Large intestine (tissue), 3 donors: ENCODE measurements around the gene TCL1B. TPM values are rescaled to one million over a fixed set of nuclear protein-coding genes. Genes with fewer than 3 reads are reported as not detected.
A peak's percentile ranks its signal among the peaks of the same experiment; 100 is the strongest.

Source experiments
- DNase-seq, 2 donors: peaks; one replicate each; pipeline versions ENCODE4 v3.0.0 to v3.0.0-alpha.2; 2013
- H3K27ac ChIP-seq: one replicate; pipeline ENCODE4 v1.5.1; 2013; ENCODE audit warnings: low read length
- H3K27me3 ChIP-seq: 2 replicates; pipeline ENCODE4 v1.6.1; 2013; ENCODE audit warnings: low read length; ENCODE audit not compliant: control insufficient read depth, insufficient read depth
- H3K36me3 ChIP-seq: 2 replicates; pipeline ENCODE4 v1.6.1; 2013; ENCODE audit warnings: low read length; ENCODE audit not compliant: control insufficient read depth, insufficient read depth
- H3K4me1 ChIP-seq: one replicate; pipeline ENCODE4 v1.6.1; 2013; ENCODE audit warnings: low read length; ENCODE audit not compliant: control insufficient read depth, insufficient read depth
- H3K4me3 ChIP-seq: one replicate; pipeline ENCODE4 v1.5.1; 2013; ENCODE audit warnings: low read length
- H3K9me3 ChIP-seq: one replicate; pipeline ENCODE4 v1.6.1; 2013; ENCODE audit warnings: mild to moderate bottlenecking, low read depth, low read length, moderate library complexity; ENCODE audit not compliant: control insufficient read depth
- WGBS: methylation state at CpG from one replicate; pipeline ENCODE4 v1.1.5; 2013; ENCODE audit warnings: low lambda C conversion rate; ENCODE audit not compliant: insufficient coverage; 5-methylcytosine and 5-hydroxymethylcytosine counted together
- polyA plus RNA-seq: library from polyadenylated mRNA; unstranded; fragments of 120-200 nt; gene quantifications from one replicate; pipeline ENCODE4 v1.2.1, GENCODE V29; 2013

The TCL1B gene
- polyA plus RNA-seq, 1 donor = 0.03 TPM

DNA sequence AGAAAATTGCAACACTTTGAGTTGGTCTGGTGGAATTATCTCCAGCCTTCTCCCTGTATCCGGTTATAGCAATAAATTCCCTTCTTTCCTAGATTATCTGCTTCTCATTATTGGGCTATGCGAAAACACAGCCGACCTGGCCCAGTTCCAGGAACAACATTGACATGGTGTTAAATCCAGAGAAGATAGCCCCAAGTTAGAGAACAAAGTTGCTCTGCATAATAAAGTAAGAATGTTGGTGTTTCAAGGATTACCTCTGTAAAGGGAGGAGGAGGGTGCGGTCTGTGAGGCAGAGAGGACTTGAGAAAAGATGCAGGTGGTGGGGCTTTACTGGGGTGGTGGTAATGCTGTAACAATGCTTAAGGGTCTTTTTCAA, 15.6 kb downstream of the TCL1B start:
- Histone ChIP-seq H3K27ac (no peak overlapping the region), H3K36me3 (no peaks in the 10 kb centered on the region), H3K9me3 (no peaks in the 10 kb centered on the region), H3K4me1 (no peaks in the 10 kb centered on the region), H3K27me3 (peaks cover 4% of the 10 kb centered on the region), H3K4me3 (no peak overlapping the region)
- 17% methylated on average over 1 of the region's 4 CpGs for WGBS
- DNase-seq = no peak

DNA sequence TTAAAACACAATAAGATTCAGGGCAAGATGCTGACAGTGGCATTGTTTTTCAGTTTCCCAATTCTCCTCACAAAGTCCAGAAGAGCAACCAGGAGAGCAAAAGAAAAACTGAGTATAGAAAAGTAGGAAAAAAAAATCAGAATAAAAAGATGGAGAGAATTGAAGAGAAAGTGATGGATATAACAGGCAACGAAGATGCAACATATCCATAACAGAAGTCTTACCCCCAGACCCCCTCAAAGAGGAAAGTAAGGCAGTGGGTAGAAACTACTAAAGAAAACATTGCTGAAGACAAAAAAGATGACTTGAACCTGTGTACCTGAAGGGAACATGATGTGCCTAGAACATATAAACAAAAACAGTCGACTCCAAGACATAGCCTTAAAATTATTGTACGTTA, 17.1 kb downstream of the TCL1B start:
- Histone ChIP-seq H3K4me1 (no peaks in the 10 kb centered on the region), H3K4me3 (no peak overlapping the region), H3K27ac (no peak overlapping the region), H3K9me3 (no peaks in the 10 kb centered on the region), H3K27me3 (peaks cover 4% of the 10 kb centered on the region), H3K36me3 (no peaks in the 10 kb centered on the region)
- WGBS = 85% methylated on average over 3 of the region's 3 CpGs
- DNase-seq = no peak

DNA sequence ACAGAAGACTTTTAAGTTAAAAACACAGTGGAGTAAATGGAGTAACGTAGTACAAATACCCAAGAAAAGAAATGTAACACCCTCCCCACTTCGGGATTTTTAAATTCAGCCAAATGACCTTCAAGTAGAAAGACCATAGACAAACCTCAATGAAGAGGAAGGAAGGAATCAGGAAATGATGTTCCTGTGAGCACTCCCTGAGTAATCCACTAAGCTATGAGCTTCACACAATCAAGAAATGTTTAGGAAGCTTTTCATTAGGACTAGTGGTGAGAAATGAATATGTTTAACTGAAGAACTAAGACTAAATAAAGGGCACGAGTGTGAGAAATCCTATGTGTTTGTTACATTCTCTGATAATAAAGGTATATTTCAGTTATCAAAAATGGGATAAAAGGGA, 17.6 kb downstream of the TCL1B start:
- 75% methylated on average over 1 of the region's 3 CpGs for WGBS

DNA sequence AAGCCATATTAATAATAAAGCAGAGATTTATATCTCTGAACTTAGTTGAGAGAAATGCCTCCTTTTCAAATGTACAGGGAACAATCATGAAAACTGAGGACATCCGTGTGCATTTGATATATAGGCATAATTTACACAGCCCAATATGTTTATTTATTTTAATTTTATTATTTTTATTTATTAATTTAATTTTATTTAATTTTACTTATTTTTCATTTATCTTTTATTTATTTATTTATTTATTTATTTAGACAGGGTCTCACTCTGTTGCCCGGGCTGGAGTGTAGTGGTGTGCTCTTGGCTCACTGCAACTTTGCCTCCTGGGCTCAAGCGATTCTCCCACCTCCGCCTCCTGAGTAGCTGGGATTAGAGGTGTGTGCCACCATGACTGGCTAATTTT, 19.3 kb downstream of the TCL1B start:
- 92% methylated on average over 2 of the region's 4 CpGs for WGBS
- no peaks in the 10 kb centered on the region for H3K36me3 ChIP-seq
- H3K4me3 ChIP-seq = no peak overlapping the region
- H3K9me3 ChIP-seq = no peaks in the 10 kb centered on the region
- no peaks in the 10 kb centered on the region for H3K4me1 ChIP-seq
- H3K27ac ChIP-seq = no peak overlapping the region
- no peak for DNase-seq
- H3K27me3 ChIP-seq = peaks cover 4% of the 10 kb centered on the region

More for the DNA sequence above, 17.6 kb downstream of the TCL1B start:
- H3K27ac ChIP-seq = no peak overlapping the region
- no peaks in the 10 kb centered on the region for H3K9me3 ChIP-seq
- H3K4me1 ChIP-seq = no peaks in the 10 kb centered on the region
- peaks cover 4% of the 10 kb centered on the region for H3K27me3 ChIP-seq
- DNase-seq = no peak
- H3K36me3 ChIP-seq = no peaks in the 10 kb centered on the region
- no peak overlapping the region for H3K4me3 ChIP-seq

DNA sequence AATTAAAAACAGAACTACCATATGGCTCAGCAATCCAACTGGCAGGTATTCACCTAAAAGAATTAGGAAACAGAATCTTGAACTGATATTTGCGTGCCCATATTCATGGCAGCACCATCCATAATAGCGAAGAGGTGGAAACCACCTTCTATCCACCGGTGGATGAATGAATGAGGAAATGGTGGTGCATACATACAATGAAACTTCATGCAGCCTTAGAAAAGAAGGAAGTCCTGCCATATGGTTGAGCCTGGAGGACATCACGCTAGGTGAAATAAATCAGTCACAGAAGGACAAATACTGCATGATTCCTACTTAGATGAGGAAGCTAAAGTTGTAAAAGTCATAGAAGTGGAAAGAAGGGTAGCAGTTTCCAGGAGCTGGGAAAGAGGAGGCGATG, 21.1 kb downstream of the TCL1B start:
- Histone ChIP-seq H3K36me3 (no peaks in the 10 kb centered on the region), H3K4me3 (no peak overlapping the region), H3K27me3 (peaks cover 2% of the 10 kb centered on the region), H3K4me1 (no peaks in the 10 kb centered on the region), H3K27ac (no peak overlapping the region), H3K9me3 (no peaks in the 10 kb centered on the region)
- DNase-seq = no peak
- whole genome bisulfite sequencing = 76% methylated on average over 2 of the region's 5 CpGs

DNA sequence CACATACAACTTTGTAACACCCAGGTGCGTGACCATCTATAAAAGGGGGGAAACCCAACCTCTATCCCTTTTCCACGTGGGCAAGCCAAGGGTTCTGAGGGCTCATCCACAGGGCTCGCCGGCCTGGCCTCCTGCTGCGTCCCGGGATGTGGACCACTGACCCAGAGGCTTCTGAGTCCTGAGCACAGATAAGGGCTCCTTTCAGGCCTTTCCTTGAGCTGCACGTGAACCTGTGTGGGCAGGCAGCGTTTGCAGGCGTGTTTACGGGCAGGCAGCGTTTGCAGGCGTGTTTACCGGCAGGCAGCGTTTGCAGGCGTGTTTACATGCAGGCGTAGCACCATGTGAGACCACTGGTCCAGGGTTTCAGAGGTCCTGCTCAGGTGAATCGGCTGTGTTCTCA, 23.9 kb downstream of the TCL1B start:
- Histone ChIP-seq H3K36me3 (no peaks in the 10 kb centered on the region), H3K9me3 (peaks cover 3% of the 10 kb centered on the region), H3K4me1 (no peaks in the 10 kb centered on the region), H3K27me3 (peaks cover 18% of the 10 kb centered on the region), H3K4me3 (no peak overlapping the region), H3K27ac (no peak overlapping the region)
- no CpG with 5 or more reads among the region's 17 CpGs for WGBS
- no peak for DNase-seq

DNA sequence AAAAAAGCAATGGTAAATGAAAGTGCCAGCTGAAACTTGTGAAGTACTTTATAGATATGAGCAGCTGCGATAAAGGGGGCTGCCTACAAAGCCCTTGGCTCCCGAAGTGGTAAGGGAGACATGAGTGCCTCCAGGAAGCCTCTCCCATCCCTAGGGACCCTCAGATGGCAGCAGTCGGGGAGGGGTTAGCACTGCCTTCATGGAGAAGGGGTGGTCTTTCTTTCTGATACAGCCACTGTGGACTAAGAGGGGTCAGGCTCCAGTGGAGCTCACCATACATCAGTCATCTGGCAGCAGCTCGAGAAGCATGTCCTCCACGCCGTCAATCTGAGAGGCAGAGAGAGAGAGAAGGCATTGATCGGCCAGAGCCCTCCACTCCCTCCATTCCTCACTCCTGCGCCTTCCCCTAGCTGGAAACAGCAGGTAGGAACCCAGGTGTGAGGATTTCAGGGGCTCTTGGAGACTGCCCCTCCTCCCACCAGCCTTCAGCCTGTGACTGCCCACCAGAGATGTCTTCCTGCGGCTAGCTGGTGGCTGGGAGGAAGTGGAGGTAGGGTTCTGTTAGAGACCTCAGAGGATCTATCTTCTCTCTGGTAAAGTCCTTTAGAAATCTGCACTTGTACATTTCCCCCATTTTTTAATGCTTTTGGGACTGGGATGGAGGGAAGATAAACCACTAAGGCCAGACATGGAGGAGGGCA, 25.4 kb downstream of the TCL1B start:
- no CpG with 5 or more reads among the region's 9 CpGs for WGBS
- no peaks in the 10 kb centered on the region for H3K4me1 ChIP-seq

DNA sequence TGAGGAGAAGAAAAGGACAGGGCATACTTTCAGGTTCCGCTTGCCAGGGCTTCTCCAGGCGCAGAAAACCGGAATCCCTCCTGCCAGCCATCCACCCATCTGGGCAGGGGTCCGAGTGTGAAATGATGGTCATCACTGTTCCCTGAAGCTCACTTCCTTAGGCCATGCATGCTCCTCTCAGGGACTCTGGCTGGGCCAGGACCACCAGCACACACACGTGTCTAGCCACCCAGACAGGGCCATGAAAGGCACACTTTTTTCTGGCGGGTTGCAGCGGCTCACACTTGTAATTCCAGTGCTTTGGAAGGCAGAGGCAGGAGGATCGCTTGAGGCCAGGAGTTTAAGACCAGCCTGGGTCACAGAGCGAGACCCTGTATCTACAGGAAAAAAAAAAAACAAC, 26.2 kb downstream of the TCL1B start:
- H3K4me3 ChIP-seq = no peak overlapping the region
- peaks cover 22% of the 10 kb centered on the region for H3K27me3 ChIP-seq
- peaks cover 3% of the 10 kb centered on the region for H3K9me3 ChIP-seq
- no peak overlapping the region for H3K27ac ChIP-seq
- H3K36me3 ChIP-seq = no peaks in the 10 kb centered on the region
- H3K4me1 ChIP-seq = no peaks in the 10 kb centered on the region
- 100% methylated on average over 2 of the region's 9 CpGs for WGBS
- DNase-seq = no peak

More for the DNA sequence above, 25.4 kb downstream of the TCL1B start:
- peaks cover 3% of the 10 kb centered on the region for H3K9me3 ChIP-seq
- H3K4me3 ChIP-seq = no peak overlapping the region
- peaks cover 22% of the 10 kb centered on the region for H3K27me3 ChIP-seq
- H3K36me3 ChIP-seq = no peaks in the 10 kb centered on the region
- H3K27ac ChIP-seq = no peak overlapping the region
- DNase-seq = peak in 1 of 2 donors; percentile 4

DNA sequence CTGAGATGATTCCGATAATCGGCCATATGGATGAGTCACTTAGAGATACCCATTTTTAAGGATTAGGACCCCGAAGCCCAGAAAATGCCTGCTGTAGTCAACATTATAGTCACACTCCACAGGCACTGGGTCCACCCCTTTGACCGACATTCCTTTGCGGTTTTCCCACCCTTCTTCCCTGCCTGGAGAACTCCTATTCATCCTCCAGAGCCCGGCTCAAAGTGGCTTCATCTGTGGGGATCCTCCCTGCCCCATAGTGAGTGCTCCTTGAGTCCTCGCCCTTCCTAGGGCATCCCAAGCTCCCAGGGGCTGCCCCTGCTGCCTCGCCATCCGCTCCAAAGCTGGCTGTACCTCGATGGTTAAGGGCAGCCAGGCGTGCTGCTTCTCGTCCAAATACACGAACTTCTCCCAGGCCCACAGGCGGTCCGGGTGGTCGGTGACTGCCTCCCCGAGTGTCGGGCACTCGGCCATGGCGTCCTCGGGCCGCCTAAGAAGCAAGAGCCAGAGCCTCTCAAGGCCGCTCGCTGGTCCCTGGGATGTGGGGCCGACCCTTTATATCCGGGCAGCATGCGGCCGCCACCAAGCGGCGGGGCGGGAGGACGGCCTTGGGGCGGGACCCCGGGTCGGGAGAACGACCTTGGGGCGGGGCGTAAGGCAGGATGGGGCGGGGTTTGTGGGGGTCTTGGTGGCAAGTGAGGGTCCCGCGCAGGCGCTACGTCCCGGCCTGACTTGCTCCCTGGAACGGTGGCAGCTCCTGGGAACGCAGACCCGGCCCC, 27.6 kb downstream of the TCL1B start, which contains the start of gene TCL1A:
TSS of gene TCL1A (minus strand) at position 530 of the 776 bp plus-strand sequence. CDS start at position 471, 59 bp downstream.
- WGBS = no CpG with 5 or more reads among the region's 47 CpGs
- Histone ChIP-seq H3K9me3 (peaks cover 3% of the 10 kb centered on the region), H3K4me1 (no peaks in the 10 kb centered on the region), H3K36me3 (no peaks in the 10 kb centered on the region), H3K4me3 (no peak within 1 kb of the TSS), H3K27me3 (peaks cover 22% of the 10 kb centered on the region), H3K27ac (no peak within 1 kb of the TSS)
- no peak for DNase-seq

DNA sequence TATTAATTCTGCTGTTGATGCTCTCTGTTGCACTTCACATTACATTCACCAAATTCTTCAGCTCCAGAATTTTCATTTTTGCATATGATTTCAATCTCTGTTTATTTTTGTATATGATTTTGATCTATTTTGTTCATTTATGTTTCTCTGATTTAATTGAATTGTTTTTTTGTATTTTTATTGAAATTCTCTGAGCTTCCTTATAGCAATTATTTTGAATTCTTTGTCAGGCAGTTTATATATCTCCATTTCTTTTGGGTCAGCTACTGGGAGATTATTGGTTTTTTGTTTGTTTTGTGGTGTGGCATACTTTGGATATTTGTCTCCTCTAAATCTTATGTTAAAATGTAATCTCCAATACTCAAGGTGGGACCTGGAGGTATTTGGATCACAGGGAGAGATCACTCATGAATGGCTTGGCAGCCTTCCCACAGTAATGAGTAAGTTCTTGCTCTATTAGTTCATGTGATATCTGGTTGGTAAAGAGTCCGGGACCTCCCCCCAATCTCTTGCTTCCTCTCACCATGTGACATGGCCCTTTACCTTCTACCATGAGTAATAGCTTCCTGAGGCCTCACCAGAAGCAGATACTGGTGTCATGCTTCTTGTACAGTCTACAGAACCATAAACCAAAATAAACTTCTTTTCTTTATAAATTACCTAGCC, 36.4 kb downstream of the TCL1B start:
- H3K36me3 ChIP-seq = no peaks in the 10 kb centered on the region
- WGBS = no CpG with 5 or more reads among the region's 1 CpG

More for the DNA sequence above, 36.4 kb downstream of the TCL1B start:
- Histone ChIP-seq H3K4me1 (no peaks in the 10 kb centered on the region), H3K4me3 (no peak overlapping the region), H3K27me3 (no peaks in the 10 kb centered on the region), H3K27ac (no peak overlapping the region), H3K9me3 (no peaks in the 10 kb centered on the region)
- DNase-seq = no peak
